GM12878 (cell line): ENCODE results near the gene GATA2. TPM values are rescaled to one million over a fixed set of nuclear protein-coding genes. Genes with fewer than 3 reads are reported as not detected.

Source experiments
- ATAC-seq: fragments of 200-7000 bp; cut with Tn5 transposase; 3 replicates; pipeline ENCODE4 v1.9.1; 2020; ENCODE audit warnings: mild to moderate bottlenecking, moderate library complexity
- BruUV-seq: library from RNA; stranded (reverse); fragments of 400-500 nt; replicated peaks from 2 replicates; lab custom pipeline; 2021; lab: Mats Ljungman, UMichigan
- CTCF ChIA-PET: fragments of 300-600 bp; sonication (Branson Sonifier 250); formaldehyde crosslinking; extraction: SDS; loops from one replicate; lab custom pipeline; 2021; ENCODE audit warnings: inconsistent platforms; lab: Yijun Ruan, JAX
- POLR2A ChIA-PET: fragments of 350-600 bp; formaldehyde crosslinking; extraction: SDS; loops from one replicate; lab custom pipeline; 2021; ENCODE audit warnings: inconsistent platforms; lab: Charles Lee
- RAD21 ChIA-PET: fragments of 300-600 bp; sonication (Branson Sonifier 250); formaldehyde crosslinking; loops from one replicate; lab custom pipeline; 2023; ENCODE audit warnings: antibody characterized with exemption; ENCODE audit not compliant: unreplicated experiment; lab: Charles Lee
- SMC1A ChIA-PET: fragments of 300-600 bp; sonication (Branson Sonifier 250); formaldehyde crosslinking; loops from one replicate; lab custom pipeline; 2023; ENCODE audit not compliant: unreplicated experiment, uncharacterized antibody; lab: Charles Lee
- DNase-seq: peaks from one replicate; pipeline ENCODE4 v3.0.0-alpha.2; 2011; ENCODE audit warnings: low read depth, low spot score
- FAIRE-seq: peaks from 3 replicates; lab custom pipeline; 2011; peaks lifted over from hg19 to GRCh38; lab: Jason Lieb, UNC
- H2AFZ ChIP-seq: 2 replicates; pipeline ENCODE4 v1.6.0; 2011; ENCODE audit warnings: low read depth, low read length, control low read depth; ENCODE audit not compliant: control insufficient read depth
- H3K27ac ChIP-seq: 2 replicates; pipeline ENCODE4 v1.5.1; 2011; ENCODE audit warnings: control low read depth; ENCODE audit not compliant: control insufficient read depth, insufficient read depth
- H3K27me3 ChIP-seq, 2 experiments: replicated peaks in 1 of 2; 2 replicates each; pipeline versions ENCODE4 v1.6.0 to v1.6.1; 2011; ENCODE audit warnings: low read length in 1 of 2; ENCODE audit not compliant: control insufficient read depth in 2 of 2, insufficient read depth in 2 of 2
- H3K36me3 ChIP-seq, 2 experiments: 2 replicates each; pipeline ENCODE4 v1.5.1; 2011; ENCODE audit warnings: low read length in 1 of 2; ENCODE audit not compliant: control insufficient read depth in 2 of 2, insufficient read depth in 2 of 2
- H3K4me1 ChIP-seq: 2 replicates; pipeline ENCODE4 v1.6.1; 2011; ENCODE audit warnings: mild to moderate bottlenecking, low read length, moderate library complexity, mixed read lengths; ENCODE audit not compliant: control insufficient read depth, insufficient read depth
- H3K4me2 ChIP-seq: 2 replicates; pipeline ENCODE4 v1.6.0; 2011; ENCODE audit warnings: control low read depth; ENCODE audit not compliant: control insufficient read depth, insufficient read depth
- H3K4me3 ChIP-seq: fragments of 200-600 bp; sonication (generic); 2 replicates; pipeline ENCODE4 v1.5.1; 2016
- H3K79me2 ChIP-seq: 2 replicates; pipeline ENCODE4 v1.6.0; 2011; ENCODE audit warnings: low read length; ENCODE audit not compliant: control insufficient read depth, insufficient read depth
- H3K9ac ChIP-seq: 2 replicates; pipeline ENCODE4 v1.8.0; 2011; ENCODE audit warnings: low read length, control low read depth, mixed read lengths; ENCODE audit not compliant: control insufficient read depth, insufficient read depth
- H3K9me3 ChIP-seq: replicated peaks from 3 replicates; pipeline ENCODE4 v1.5.1; 2011; ENCODE audit warnings: mild to moderate bottlenecking, low read length; ENCODE audit not compliant: control insufficient read depth, insufficient read depth
- H4K20me1 ChIP-seq: 2 replicates; pipeline ENCODE4 v1.6.0; 2011; ENCODE audit not compliant: control insufficient read depth, insufficient read depth
- CBX5 ChIP-seq: sonication (generic); IDR thresholded peaks from 2 replicates; pipeline ENCODE4 v1.6.1; 2016; ENCODE audit warnings: low read depth, moderate library complexity, mild to moderate bottlenecking, inconsistent platforms
- CHD4 ChIP-seq: fragments of 200-600 bp; sonication (generic); IDR thresholded peaks from 2 replicates; pipeline ENCODE4 v1.6.1; 2016; ENCODE audit warnings: mild to moderate bottlenecking
- FOXM1 ChIP-seq: IDR thresholded peaks from 2 replicates; pipeline ENCODE4 v1.6.1; 2012; ENCODE audit warnings: low read depth, mild to moderate bottlenecking, inconsistent platforms, low read length, moderate library complexity
- HDAC2 ChIP-seq: fragments of 200-600 bp; sonication (generic); IDR thresholded peaks from 2 replicates; pipeline ENCODE4 v1.6.1; 2017
- MEF2B ChIP-seq: fragments of 450-650 bp; IDR thresholded peaks from 2 replicates; pipeline ENCODE4 v1.6.1; 2018; ENCODE audit warnings: mild to moderate bottlenecking, moderate library complexity; ENCODE audit not compliant: partially characterized antibody, poor library complexity, severe bottlenecking
- MTA3 ChIP-seq: IDR thresholded peaks from 2 replicates; pipeline ENCODE4 v1.6.1; 2012; ENCODE audit warnings: low read length, inconsistent platforms, borderline replicate concordance
- MXI1 ChIP-seq: fragments of 150-350 bp; IDR thresholded peaks from 2 replicates; pipeline ENCODE4 v1.6.1; 2011; ENCODE audit warnings: low read depth, mild to moderate bottlenecking, inconsistent platforms, low read length, improper control_type of control experiment
- POLR2AphosphoS2 ChIP-seq: IDR thresholded peaks from 2 replicates; pipeline ENCODE4 v1.6.1; 2011; ENCODE audit warnings: low read depth, mild to moderate bottlenecking, low read length, improper control_type of control experiment, moderate library complexity
- SREBF2 ChIP-seq: IDR thresholded peaks from 2 replicates; pipeline ENCODE4 v1.6.1; 2012; ENCODE audit warnings: mild to moderate bottlenecking, low read length
- SUZ12 ChIP-seq: fragments of 200-600 bp; sonication (generic); IDR thresholded peaks from one replicate; pipeline ENCODE4 v1.6.1; 2018; ENCODE audit warnings: antibody characterized with exemption, mild to moderate bottlenecking; ENCODE audit not compliant: unreplicated experiment
- TAF1 ChIP-seq: IDR thresholded peaks from 2 replicates; pipeline ENCODE4 v1.6.1; 2011; ENCODE audit warnings: mild to moderate bottlenecking, low read depth, low read length, borderline replicate concordance
- TCF12 ChIP-seq: IDR thresholded peaks from 2 replicates; pipeline ENCODE4 v1.6.1; 2011; ENCODE audit warnings: low read depth, mild to moderate bottlenecking, low read length
- ZZZ3 ChIP-seq: IDR thresholded peaks from 2 replicates; pipeline ENCODE4 v1.6.1; 2011; ENCODE audit warnings: low read depth; ENCODE audit not compliant: control insufficient read depth, insufficient read length
- WGBS: methylation state at CpG from one replicate; pipeline ENCODE4 v1.1.6; 2016; ENCODE audit warnings: low lambda C conversion rate; ENCODE audit not compliant: insufficient replicate concordance, insufficient coverage; ENCODE audit errors: missing lambda C conversion rate; 5-methylcytosine and 5-hydroxymethylcytosine counted together
- in situ Hi-C: fragments of 300-500 bp; cut with MboI; formaldehyde crosslinking; loops from 9 replicates; pipeline ENCODE4 v1.14.3; 2018; ENCODE audit warnings: mixed read lengths
- intact Hi-C: fragments of 100-400 bp; cut with micrococcal nuclease; formaldehyde crosslinking; loops from one replicate; pipeline ENCODE4 v1.14.2; 2022; ENCODE audit not compliant: unreplicated experiment
- polyA plus RNA-seq, 11 experiments: library from polyadenylated mRNA; depleted of rRNA in 4 of 11; unstranded in 6 of 11; stranded (reverse) in 5 of 11; fragments of >200 nt; fragmentation: Nextera tagmentation in 4 of 11; fragmentation: Illumina TruSeq in 1 of 11; extraction: Ambion mirVana in 4 of 11; extraction: Trizol in 1 of 11; gene quantifications; 1 replicate in 1 of 11; 2 replicates in 10 of 11; pipeline versions ENCODE4 v1.2.1 to v1.2.3, GENCODE V29; 2011 to 2016; ENCODE audit warnings: inconsistent platforms in 2 of 11, missing spikeins in 2 of 11, low read depth in 1 of 11
- total RNA-seq, 4 experiments: library from RNA; depleted of rRNA in 3 of 4; stranded (reverse); fragments of >200 nt in 3 of 4; fragmentation: Illumina TruSeq in 1 of 4; extraction: Trizol in 1 of 4; gene quantifications; 2 replicates each; pipeline versions ENCODE4 v1.2.1 to v1.2.3, GENCODE V29; 2013 to 2021
- TF ChIP-seq, protein P1 (sequence below): fragments of 450-650 bp; IDR thresholded peaks from 2 replicates; pipeline ENCODE4 v1.6.1; 2018; ENCODE audit warnings: mild to moderate bottlenecking, low read depth, moderate library complexity; ENCODE audit not compliant: partially characterized antibody
- TF ChIP-seq, protein P2 (sequence below): fragments of 150-350 bp; IDR thresholded peaks from 2 replicates; pipeline ENCODE4 v1.6.1; 2014; ENCODE audit warnings: mild to moderate bottlenecking, low read depth, low read length
- TF ChIP-seq, protein P3 (sequence below): fragments of 450-650 bp; formaldehyde crosslinking; IDR thresholded peaks from 2 replicates; pipeline ENCODE4 v1.4.0; 2020; ENCODE audit warnings: mild to moderate bottlenecking, moderate library complexity
- TF ChIP-seq, protein P4 (sequence below): IDR thresholded peaks from 2 replicates; pipeline ENCODE4 v1.6.1; 2012; ENCODE audit warnings: low read depth, low read length, improper control_type of control experiment

The GATA2 gene
- total and polyA plus RNA-seq, 10 of the 15 experiments (the other 5 are each of a cell fraction or from before 2014, with no cell fraction given): 0.56 TPM; not detected in 9

DNA sequence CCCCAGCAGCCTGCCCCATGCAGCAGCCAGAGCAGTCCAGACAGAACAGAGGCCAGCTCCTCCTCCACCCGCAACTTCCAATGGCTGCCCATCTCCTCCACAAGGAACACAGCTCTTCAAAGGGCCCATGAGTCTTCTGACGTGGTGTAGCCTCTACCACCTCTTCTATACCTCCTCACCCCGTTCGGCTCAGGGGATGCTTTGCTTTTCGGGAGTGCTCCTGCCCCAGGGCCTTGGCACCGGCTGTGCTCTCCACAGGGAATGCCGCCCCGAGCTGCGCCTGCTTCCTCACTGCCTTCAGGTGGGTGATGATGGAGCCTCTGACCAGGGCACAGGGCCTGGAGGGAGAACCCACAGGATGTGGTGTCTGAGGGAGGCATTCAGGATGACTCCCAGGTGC, 40.9 kb downstream of the GATA2 start:
- no peak for FAIRE-seq
- TF ChIP-seq TAF1: no peak
- TF ChIP-seq, protein P1, sequence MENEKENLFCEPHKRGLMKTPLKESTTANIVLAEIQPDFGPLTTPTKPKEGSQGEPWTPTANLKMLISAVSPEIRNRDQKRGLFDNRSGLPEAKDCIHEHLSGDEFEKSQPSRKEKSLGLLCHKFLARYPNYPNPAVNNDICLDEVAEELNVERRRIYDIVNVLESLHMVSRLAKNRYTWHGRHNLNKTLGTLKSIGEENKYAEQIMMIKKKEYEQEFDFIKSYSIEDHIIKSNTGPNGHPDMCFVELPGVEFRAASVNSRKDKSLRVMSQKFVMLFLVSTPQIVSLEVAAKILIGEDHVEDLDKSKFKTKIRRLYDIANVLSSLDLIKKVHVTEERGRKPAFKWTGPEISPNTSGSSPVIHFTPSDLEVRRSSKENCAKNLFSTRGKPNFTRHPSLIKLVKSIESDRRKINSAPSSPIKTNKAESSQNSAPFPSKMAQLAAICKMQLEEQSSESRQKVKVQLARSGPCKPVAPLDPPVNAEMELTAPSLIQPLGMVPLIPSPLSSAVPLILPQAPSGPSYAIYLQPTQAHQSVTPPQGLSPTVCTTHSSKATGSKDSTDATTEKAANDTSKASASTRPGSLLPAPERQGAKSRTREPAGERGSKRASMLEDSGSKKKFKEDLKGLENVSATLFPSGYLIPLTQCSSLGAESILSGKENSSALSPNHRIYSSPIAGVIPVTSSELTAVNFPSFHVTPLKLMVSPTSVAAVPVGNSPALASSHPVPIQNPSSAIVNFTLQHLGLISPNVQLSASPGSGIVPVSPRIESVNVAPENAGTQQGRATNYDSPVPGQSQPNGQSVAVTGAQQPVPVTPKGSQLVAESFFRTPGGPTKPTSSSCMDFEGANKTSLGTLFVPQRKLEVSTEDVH: no peak
- TF ChIP-seq, protein P2, sequence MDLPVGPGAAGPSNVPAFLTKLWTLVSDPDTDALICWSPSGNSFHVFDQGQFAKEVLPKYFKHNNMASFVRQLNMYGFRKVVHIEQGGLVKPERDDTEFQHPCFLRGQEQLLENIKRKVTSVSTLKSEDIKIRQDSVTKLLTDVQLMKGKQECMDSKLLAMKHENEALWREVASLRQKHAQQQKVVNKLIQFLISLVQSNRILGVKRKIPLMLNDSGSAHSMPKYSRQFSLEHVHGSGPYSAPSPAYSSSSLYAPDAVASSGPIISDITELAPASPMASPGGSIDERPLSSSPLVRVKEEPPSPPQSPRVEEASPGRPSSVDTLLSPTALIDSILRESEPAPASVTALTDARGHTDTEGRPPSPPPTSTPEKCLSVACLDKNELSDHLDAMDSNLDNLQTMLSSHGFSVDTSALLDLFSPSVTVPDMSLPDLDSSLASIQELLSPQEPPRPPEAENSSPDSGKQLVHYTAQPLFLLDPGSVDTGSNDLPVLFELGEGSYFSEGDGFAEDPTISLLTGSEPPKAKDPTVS: no peak
- TF ChIP-seq ZZZ3: no peak
- no peak for TF ChIP-seq FOXM1
- TF ChIP-seq, protein P3, sequence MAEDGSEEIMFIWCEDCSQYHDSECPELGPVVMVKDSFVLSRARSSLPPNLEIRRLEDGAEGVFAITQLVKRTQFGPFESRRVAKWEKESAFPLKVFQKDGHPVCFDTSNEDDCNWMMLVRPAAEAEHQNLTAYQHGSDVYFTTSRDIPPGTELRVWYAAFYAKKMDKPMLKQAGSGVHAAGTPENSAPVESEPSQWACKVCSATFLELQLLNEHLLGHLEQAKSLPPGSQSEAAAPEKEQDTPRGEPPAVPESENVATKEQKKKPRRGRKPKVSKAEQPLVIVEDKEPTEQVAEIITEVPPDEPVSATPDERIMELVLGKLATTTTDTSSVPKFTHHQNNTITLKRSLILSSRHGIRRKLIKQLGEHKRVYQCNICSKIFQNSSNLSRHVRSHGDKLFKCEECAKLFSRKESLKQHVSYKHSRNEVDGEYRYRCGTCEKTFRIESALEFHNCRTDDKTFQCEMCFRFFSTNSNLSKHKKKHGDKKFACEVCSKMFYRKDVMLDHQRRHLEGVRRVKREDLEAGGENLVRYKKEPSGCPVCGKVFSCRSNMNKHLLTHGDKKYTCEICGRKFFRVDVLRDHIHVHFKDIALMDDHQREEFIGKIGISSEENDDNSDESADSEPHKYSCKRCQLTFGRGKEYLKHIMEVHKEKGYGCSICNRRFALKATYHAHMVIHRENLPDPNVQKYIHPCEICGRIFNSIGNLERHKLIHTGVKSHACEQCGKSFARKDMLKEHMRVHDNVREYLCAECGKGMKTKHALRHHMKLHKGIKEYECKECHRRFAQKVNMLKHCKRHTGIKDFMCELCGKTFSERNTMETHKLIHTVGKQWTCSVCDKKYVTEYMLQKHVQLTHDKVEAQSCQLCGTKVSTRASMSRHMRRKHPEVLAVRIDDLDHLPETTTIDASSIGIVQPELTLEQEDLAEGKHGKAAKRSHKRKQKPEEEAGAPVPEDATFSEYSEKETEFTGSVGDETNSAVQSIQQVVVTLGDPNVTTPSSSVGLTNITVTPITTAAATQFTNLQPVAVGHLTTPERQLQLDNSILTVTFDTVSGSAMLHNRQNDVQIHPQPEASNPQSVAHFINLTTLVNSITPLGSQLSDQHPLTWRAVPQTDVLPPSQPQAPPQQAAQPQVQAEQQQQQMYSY: no peak
- no peak for TF ChIP-seq MEF2B
- no peak for TF ChIP-seq MXI1
- no peak for TF ChIP-seq CHD4
- TF ChIP-seq MTA3: no peak
- TF ChIP-seq POLR2AphosphoS2: no peak
- no peak for TF ChIP-seq HDAC2
- TF ChIP-seq, protein P4, sequence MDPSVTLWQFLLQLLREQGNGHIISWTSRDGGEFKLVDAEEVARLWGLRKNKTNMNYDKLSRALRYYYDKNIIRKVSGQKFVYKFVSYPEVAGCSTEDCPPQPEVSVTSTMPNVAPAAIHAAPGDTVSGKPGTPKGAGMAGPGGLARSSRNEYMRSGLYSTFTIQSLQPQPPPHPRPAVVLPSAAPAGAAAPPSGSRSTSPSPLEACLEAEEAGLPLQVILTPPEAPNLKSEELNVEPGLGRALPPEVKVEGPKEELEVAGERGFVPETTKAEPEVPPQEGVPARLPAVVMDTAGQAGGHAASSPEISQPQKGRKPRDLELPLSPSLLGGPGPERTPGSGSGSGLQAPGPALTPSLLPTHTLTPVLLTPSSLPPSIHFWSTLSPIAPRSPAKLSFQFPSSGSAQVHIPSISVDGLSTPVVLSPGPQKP: no peak
- TF ChIP-seq SUZ12: no peak
- no peak for TF ChIP-seq TCF12
- no peak for TF ChIP-seq SREBF2
- no peak for TF ChIP-seq CBX5

More for the DNA sequence above, 40.9 kb downstream of the GATA2 start:
- peaks cover 3 to 5% of the 10 kb centered on the region in 2 experiments; a peak in 3 of 4 replicates for H3K27me3 ChIP-seq
- H3K27ac ChIP-seq: no peak overlapping the region
- no peaks in the 10 kb centered on the region for H4K20me1 ChIP-seq
- ChIA-PET SMC1A (no interaction called here), POLR2A (no interaction called here), RAD21 (no interaction called here), CTCF (no interaction called here)
- intact Hi-C loops: no loop called here
- 60% methylated on average over 9 of the region's 9 CpGs for WGBS
- in situ Hi-C loops: no loop called here
- ATAC-seq: no peak
- H3K4me1 ChIP-seq: peaks cover 12% of the 10 kb centered on the region
- H3K79me2 ChIP-seq: no peaks in the 10 kb centered on the region
- no TSS peak for BruUV-seq
- H3K9ac ChIP-seq: no peak overlapping the region
- no peaks in the 10 kb centered on the region for H3K36me3 ChIP-seq
- no peak for DNase-seq
- no peak overlapping the region for H3K4me2 ChIP-seq
- no peak overlapping the region for H3K4me3 ChIP-seq
- no peaks in the 10 kb centered on the region; the same call in 2 of the 3 replicates for H3K9me3 ChIP-seq
- H2AFZ ChIP-seq: no peak overlapping the region
